H9 (cell line): ENCODE measurements around the gene KRTAP20-3. TPM values are rescaled to one million over a fixed set of nuclear protein-coding genes. Genes with fewer than 3 reads are reported as not detected.

Experiments used
- DNase-seq: peaks from one replicate; pipeline ENCODE4 v3.0.0-alpha.2; 2017
- H2AFZ ChIP-seq: one replicate; pipeline ENCODE4 v1.6.1; 2013; ENCODE audit warnings: mild to moderate bottlenecking, low read length, control low read depth, moderate library complexity
- H2AK5ac ChIP-seq: 2 replicates; pipeline ENCODE4 v1.6.1; 2013; ENCODE audit warnings: low read length, control low read depth, mixed read lengths; ENCODE audit not compliant: insufficient read length
- H2BK120ac ChIP-seq: one replicate; pipeline ENCODE4 v1.6.1; 2013; ENCODE audit warnings: low read depth, mild to moderate bottlenecking, low read length, control low read depth, inconsistent platforms; ENCODE audit not compliant: poor library complexity, severe bottlenecking
- H2BK12ac ChIP-seq: 2 replicates; pipeline ENCODE4 v1.6.1; 2013; ENCODE audit warnings: low read length, control low read depth, mixed read lengths, low read depth; ENCODE audit not compliant: insufficient read length
- H2BK15ac ChIP-seq: 2 replicates; pipeline ENCODE4 v1.6.1; 2013; ENCODE audit warnings: low read depth, low read length, control low read depth
- H2BK20ac ChIP-seq: one replicate; pipeline ENCODE4 v1.6.1; 2013; ENCODE audit warnings: low read depth, mild to moderate bottlenecking, low read length, control low read depth, inconsistent platforms; ENCODE audit not compliant: poor library complexity, severe bottlenecking
- H2BK5ac ChIP-seq: 2 replicates; pipeline ENCODE4 v1.6.1; 2013; ENCODE audit warnings: low read length, control low read depth, mixed read lengths; ENCODE audit not compliant: insufficient read length
- H3K14ac ChIP-seq: 2 replicates; pipeline ENCODE4 v1.6.1; 2013; ENCODE audit warnings: low read length, control low read depth; ENCODE audit not compliant: insufficient read depth
- H3K18ac ChIP-seq: 2 replicates; pipeline ENCODE4 v1.6.1; 2013; ENCODE audit warnings: low read depth, mild to moderate bottlenecking, mixed read lengths, low read length, control low read depth; ENCODE audit not compliant: insufficient read length
- H3K23ac ChIP-seq: 2 replicates; pipeline ENCODE4 v1.6.1; 2013; ENCODE audit warnings: low read length, control low read depth, mixed read lengths, low read depth; ENCODE audit not compliant: insufficient read length
- H3K23me2 ChIP-seq: 2 replicates; pipeline ENCODE4 v1.6.1; 2013; ENCODE audit warnings: low read depth, mild to moderate bottlenecking, mixed read lengths, low read length, control low read depth; ENCODE audit not compliant: insufficient read length, poor library complexity, severe bottlenecking
- H3K27ac ChIP-seq: 2 replicates; pipeline ENCODE4 v1.5.1; 2013; ENCODE audit warnings: low read length, control low read depth, mixed read lengths, low read depth; ENCODE audit not compliant: insufficient read length
- H3K27me3 ChIP-seq: 2 replicates; pipeline ENCODE4 v1.6.1; 2013; ENCODE audit warnings: low read length, control low read depth, inconsistent platforms; ENCODE audit not compliant: insufficient read depth
- H3K4ac ChIP-seq: 2 replicates; pipeline ENCODE4 v1.6.1; 2013; ENCODE audit warnings: low read depth, mild to moderate bottlenecking, control low read depth, inconsistent platforms, low read length, moderate library complexity
- H3K4me1 ChIP-seq: 2 replicates; pipeline ENCODE4 v1.6.1; 2013; ENCODE audit warnings: low read length, control low read depth, inconsistent platforms; ENCODE audit not compliant: insufficient read depth
- H3K4me2 ChIP-seq: 2 replicates; pipeline ENCODE4 v1.6.1; 2013; ENCODE audit warnings: low read length, control low read depth, mixed read lengths; ENCODE audit not compliant: insufficient read length, insufficient read depth
- H3K56ac ChIP-seq: 2 replicates; pipeline ENCODE4 v1.6.1; 2013; ENCODE audit warnings: low read depth, mild to moderate bottlenecking, mixed read lengths, low read length, control low read depth; ENCODE audit not compliant: insufficient read length
- H3K79me1 ChIP-seq: 2 replicates; pipeline ENCODE4 v1.6.1; 2013; ENCODE audit warnings: low read depth, mild to moderate bottlenecking, moderate library complexity, low read length, control low read depth, inconsistent platforms; ENCODE audit not compliant: insufficient read depth, poor library complexity, severe bottlenecking
- H3K79me2 ChIP-seq: 2 replicates; pipeline ENCODE4 v1.6.1; 2013; ENCODE audit warnings: low read length, control low read depth, inconsistent platforms; ENCODE audit not compliant: insufficient read depth
- H3K9ac ChIP-seq: 2 replicates; pipeline ENCODE4 v1.6.1; 2013; ENCODE audit warnings: low read length, control low read depth, mixed read lengths; ENCODE audit not compliant: insufficient read length; ENCODE audit errors: extremely low read depth
- H3K9me3 ChIP-seq: one replicate; pipeline ENCODE4 v1.6.1; 2013; ENCODE audit warnings: low read depth, low read length, inconsistent platforms; ENCODE audit not compliant: control insufficient read depth
- H3T11ph ChIP-seq: one replicate; pipeline ENCODE4 v1.6.1; 2013; ENCODE audit warnings: mild to moderate bottlenecking, low read length, control low read depth, inconsistent platforms
- H4K20me1 ChIP-seq: one replicate; pipeline ENCODE4 v1.6.1; 2013; ENCODE audit not compliant: control insufficient read depth, insufficient read length, insufficient read depth
- H4K5ac ChIP-seq: 2 replicates; pipeline ENCODE4 v1.6.1; 2013; ENCODE audit warnings: low read depth, mild to moderate bottlenecking, mixed read lengths, low read length, control low read depth; ENCODE audit not compliant: insufficient read length
- H4K8ac ChIP-seq: replicated peaks from 2 replicates; pipeline ENCODE4 v1.6.1; 2013; ENCODE audit warnings: low read length, control low read depth, mixed read lengths, low read depth; ENCODE audit not compliant: insufficient read length
- H4K91ac ChIP-seq: 2 replicates; pipeline ENCODE4 v1.6.1; 2013; ENCODE audit warnings: low read depth, mild to moderate bottlenecking, moderate library complexity, mixed read lengths, low read length, control low read depth; ENCODE audit not compliant: insufficient read length
- H3K27ac Mint-ChIP-seq, 3 experiments: 2 replicates in 2 of 3; 3 replicates in 1 of 3; pipeline ENCODE4 v1.8.0; 2020 to 2021; ENCODE audit warnings: mixed read lengths in 3 of 3, mild to moderate bottlenecking in 1 of 3, moderate library complexity in 1 of 3
- H3K27me3 Mint-ChIP-seq: 2 replicates; pipeline ENCODE4 v1.8.0; 2021; ENCODE audit warnings: low read depth, mild to moderate bottlenecking, moderate library complexity, mixed read lengths
- H3K36me3 Mint-ChIP-seq, 3 experiments: 2 replicates in 2 of 3; 3 replicates in 1 of 3; pipeline ENCODE4 v1.8.0; 2020 to 2021; ENCODE audit warnings: low read depth in 3 of 3, mixed read lengths in 3 of 3; ENCODE audit not compliant: insufficient read depth in 1 of 3
- H3K4me1 Mint-ChIP-seq, 2 experiments: 2 replicates each; pipeline ENCODE4 v1.8.0; 2020; ENCODE audit warnings: mixed read lengths in 2 of 2
- H3K4me3 Mint-ChIP-seq, 2 experiments: 2 replicates in 1 of 2; 3 replicates in 1 of 2; pipeline ENCODE4 v1.8.0; 2020 to 2021; ENCODE audit warnings: mild to moderate bottlenecking in 2 of 2, mixed read lengths in 2 of 2, moderate library complexity in 1 of 2
- H3K9me3 Mint-ChIP-seq, 2 experiments: 2 replicates in 1 of 2; 3 replicates in 1 of 2; pipeline ENCODE4 v1.8.0; 2020; ENCODE audit warnings: mild to moderate bottlenecking in 2 of 2, mixed read lengths in 2 of 2, moderate library complexity in 1 of 2
- CTCF ChIP-seq: fragments of 200-600 bp; sonication (generic); conservative IDR thresholded peaks from 3 replicates; pipeline ENCODE4 v1.8.0; 2021; ENCODE audit warnings: antibody characterized with exemption, mild to moderate bottlenecking
- total RNA-seq: library from RNA; stranded (reverse); gene quantifications from 2 replicates; pipeline ENCODE4 v1.2.1, GENCODE V29; 2021

Gene KRTAP20-3
- total RNA-seq, 1 experiment from 2014 or later: not detected

GRCh38 chr21:30615199-30615598 is 27.5 kb upstream of the KRTAP20-3 start:
- no peak overlapping the region for H4K5ac ChIP-seq
- no peaks in the 10 kb centered on the region; the same call in none of the 2 replicates for H3K27me3 Mint-ChIP-seq
- H3K4me1 Mint-ChIP-seq: no peaks in the 10 kb centered on the region
- no peak overlapping the region for H3K4me3 Mint-ChIP-seq
- H3K27ac ChIP-seq: no peak overlapping the region
- no peaks in the 10 kb centered on the region for H3K23me2 ChIP-seq
- H2BK5ac ChIP-seq: no peak overlapping the region
- no peaks in the 10 kb centered on the region for H3K27me3 ChIP-seq
- no peaks in the 10 kb centered on the region for H3K4me1 ChIP-seq
- no peak overlapping the region for H3K14ac ChIP-seq
- peaks cover 3 to 31% of the 10 kb centered on the region in 2 experiments; a peak in 4 of 5 replicates for H3K9me3 Mint-ChIP-seq
- H3K18ac ChIP-seq: no peak overlapping the region
- no peak overlapping the region for H2BK15ac ChIP-seq
- peaks cover 0 to 16% (median 5%) of the 10 kb centered on the region in 3 experiments; a peak in 5 of 7 replicates for H3K36me3 Mint-ChIP-seq
- no peak overlapping the region for H3T11ph ChIP-seq
- H2AFZ ChIP-seq: no peak overlapping the region
- no peaks in the 10 kb centered on the region for H3K79me1 ChIP-seq
- no peak overlapping the region for H3K4me2 ChIP-seq
- no peaks in the 10 kb centered on the region for H3K79me2 ChIP-seq
- H4K8ac ChIP-seq: no peak overlapping the region
- H3K23ac ChIP-seq: no peak overlapping the region
- H2BK12ac ChIP-seq: no peak overlapping the region
- H4K20me1 ChIP-seq: no peaks in the 10 kb centered on the region
- H2BK120ac ChIP-seq: no peak overlapping the region
- no peak overlapping the region for H3K4ac ChIP-seq
- H3K9ac ChIP-seq: no peak overlapping the region
- H2BK20ac ChIP-seq: no peak overlapping the region
- no peak for DNase-seq
- H4K91ac ChIP-seq: no peak overlapping the region
- no peaks in the 10 kb centered on the region for H3K9me3 ChIP-seq
- no peak overlapping the region for H3K56ac ChIP-seq
- no peak for TF ChIP-seq CTCF
- no peak overlapping the region for H3K27ac Mint-ChIP-seq
- H2AK5ac ChIP-seq: no peak overlapping the region
